Suppressor macrophage treated with lipopolysaccharide for 1 hour (primary cell): Measurements from ENCODE around the gene CABP4.
"Not testable (repeated sequence)": the region's sequence is repeated elsewhere in the genome, so short reads cannot be mapped to it uniquely, and the experiment has no call there.

Experiments
- DNase-seq, 3 donors: peaks; one replicate each; pipeline ENCODE4 v3.0.0-alpha.2; 2020 to 2022

CABP4 gene

DNA sequence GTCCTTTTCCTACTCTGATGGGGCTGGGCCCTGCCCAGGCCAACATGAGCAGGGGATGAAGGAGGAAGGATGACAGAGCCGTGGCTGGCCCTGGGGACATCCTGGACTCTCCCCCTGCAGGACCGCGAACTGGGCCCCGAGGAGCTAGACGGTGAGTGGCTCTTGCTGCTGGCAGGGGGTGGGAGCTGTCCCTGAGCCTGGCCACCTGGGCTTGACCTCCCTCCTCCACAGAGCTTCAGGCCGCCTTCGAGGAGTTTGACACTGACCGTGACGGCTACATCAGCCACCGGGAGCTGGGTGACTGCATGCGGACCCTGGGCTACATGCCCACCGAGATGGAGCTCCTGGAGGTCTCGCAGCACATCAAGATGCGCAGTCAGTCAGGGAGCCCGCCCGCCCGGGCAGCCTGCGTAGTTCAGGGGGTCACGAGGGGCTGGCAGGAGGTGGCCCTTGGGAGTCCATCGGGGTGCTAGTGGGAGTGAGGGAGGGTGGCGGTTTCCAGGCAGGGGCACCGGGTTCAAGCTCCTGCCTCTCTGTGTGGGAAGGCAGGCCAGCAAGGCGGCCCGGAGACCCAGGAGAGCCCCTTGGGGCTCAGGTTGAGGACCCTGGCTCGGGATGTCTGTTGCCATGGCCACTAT is 1.0 kb downstream of the CABP4 start:
- DNase-seq, result no peak

DNA sequence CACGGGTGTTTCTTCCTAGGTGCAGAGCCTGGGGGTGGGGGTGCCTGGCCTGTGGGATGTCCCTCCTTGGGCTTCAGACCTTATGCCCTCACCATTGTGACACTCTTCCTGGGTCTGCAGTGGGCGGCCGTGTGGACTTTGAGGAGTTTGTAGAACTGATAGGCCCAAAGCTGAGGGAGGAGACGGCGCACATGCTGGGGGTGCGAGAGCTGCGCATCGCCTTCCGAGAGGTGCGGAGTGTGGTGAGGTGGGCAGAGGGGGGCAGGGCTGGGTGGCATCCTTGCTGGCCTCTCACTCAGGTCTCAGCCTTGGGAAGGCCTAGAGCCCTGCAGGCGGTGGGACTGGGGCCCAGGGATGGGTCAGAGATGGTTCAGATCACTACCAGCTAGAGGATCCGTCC is 2.3 kb downstream of the CABP4 start:
- DNase-seq, result no peak

DNA sequence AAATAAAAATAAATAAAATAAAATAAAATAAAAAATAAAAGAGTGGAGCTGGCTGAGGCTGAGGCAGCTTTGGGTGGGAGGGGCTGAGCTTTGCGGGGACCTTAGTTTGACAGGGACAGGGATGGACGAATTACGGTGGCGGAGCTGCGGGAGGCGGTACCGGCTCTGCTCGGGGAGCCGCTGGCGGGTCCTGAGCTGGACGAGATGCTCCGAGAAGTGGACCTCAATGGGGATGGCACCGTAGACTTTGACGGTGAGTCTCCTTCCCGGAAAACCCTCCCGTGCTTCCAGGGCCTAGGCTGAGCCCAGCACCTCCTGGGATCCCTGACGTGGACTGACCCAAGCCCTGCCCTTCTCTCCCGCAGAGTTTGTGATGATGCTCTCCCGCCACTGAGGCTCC is 3.1 kb downstream of the CABP4 start:
- no peak for DNase-seq

DNA sequence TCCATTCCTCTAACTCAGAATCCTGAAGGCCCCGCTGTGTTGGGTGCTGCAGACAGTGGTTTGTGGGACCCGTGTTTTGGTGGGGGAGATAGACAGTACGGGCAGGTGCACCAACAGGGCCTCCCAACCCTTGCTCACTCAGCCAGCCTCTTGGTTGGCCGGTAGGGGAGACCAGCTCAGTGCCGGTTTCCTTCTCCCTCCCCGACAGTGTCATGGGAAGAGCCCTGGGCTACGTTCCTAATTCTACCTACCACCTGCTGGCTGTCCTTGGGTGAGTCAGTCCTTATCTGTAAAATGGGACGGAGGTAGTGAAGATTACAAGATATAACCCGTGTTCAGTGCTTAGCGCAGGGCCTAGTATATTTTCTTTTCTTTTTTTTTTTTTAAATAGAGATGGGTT is 8.0 kb downstream of the CABP4 start:
- no peak for DNase-seq

DNA sequence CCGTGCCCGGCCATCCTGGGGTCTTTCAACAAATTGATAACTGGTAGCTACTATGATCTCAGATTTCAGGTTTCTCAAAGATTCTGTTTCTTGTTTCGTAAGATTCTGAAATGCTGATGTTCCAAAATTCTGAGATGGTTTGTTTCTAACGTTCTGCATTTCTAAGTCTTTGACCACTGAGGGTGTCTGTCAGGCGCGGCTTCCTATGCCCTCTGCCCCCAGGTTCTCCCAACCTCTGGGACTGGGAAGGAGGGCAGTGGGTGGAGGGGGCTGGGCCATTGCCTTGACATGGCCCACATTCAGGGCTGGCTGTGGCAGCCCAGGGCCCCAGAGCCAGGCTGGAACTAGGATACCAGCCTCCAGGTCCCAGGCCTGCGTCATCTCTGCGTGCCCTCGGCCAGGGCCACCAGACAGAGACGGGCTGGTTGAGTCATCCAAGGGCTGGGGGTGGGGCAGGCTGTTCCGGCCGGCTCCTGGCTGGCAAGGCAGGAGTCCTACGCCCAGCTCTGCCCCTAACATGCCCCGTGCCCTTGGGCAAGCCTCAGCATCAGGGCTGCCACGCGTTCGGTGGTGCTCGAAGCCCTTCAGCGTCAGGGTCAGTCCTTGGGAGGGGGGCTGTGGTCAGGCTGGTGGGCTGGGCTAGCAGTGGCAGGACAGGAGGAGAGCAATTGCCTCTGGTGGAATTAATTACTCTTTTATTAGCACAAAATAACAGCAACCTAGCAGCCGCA is 8.7 kb downstream of the CABP4 start:
- DNase-seq, result peak; percentile 90 to 95 (median 92)

DNA sequence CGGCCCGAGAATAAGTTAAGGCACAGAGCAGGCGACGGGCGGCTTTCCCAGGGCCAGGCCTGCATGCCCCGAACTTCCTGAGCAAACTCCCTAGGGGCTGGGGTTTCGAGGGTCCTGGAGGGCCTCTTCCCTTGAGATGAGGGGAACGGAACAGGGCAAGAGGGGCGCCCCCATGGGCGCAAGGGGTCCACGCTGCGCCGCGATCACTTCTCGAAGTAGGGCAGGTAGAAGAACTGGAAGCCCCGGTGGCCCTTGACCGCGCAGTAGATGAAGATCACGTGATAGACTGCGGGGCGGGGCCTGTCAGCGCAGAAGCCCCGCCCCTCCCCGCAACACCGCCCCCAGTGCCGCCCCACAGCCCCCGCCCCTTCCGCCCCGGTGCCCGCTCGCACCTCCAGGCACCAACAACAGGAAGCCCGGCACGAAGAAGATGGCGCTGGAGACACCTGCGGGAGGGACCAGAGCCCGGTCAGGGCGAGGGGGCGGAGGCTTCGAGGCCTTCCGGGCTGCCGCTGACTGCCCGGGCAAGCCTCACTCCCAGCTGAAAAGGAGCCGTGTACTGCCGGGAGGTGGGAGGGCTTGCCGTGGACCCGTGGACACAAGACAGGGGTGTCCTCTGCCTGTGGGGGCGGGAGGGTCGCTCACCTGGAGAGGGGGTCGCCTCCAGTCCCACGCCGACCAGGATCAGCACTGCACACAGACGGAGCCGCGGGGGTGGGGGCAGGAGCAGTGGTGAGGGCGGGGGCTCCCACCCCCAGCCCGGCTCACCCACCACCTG is 9.4 kb downstream of the CABP4 start:
- peak; percentile 80 to 94 (median 86) for DNase-seq

DNA sequence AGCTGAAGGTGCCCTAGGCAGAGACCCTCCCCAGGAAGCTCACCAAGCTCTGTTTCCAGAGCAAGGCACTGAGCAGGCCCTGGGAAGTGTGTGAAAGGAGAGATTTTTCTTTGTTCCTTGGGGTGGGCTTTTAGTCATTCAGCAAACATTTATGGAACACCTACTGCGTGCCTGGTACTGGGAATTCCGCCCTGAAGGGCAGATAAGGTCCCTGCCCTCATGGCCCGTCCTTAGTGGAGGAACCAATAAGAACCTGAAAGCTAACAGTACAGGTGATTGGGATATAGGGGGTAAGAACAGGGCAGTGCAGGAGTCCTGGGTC is 10.0 kb downstream of the CABP4 start:
- no peak for DNase-seq

DNA sequence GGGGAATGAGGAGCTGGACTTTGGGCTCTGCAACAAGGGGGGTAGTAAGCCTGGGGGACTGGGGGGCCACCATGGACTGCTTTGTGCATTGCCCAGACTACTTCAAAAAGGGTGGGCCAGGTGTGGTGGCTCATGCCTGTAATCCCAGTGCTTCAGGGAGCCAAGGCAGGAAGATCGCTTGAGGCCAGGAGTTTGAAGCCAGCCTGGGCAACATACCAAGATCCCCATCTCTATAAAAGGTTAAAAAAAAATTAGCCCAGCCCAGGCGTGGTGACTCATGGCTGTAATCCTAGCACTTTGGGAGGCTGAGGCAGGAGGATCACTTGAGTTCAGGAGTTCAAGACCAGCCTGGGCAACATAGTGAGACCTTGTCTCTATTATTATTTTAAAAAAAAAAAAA is 10.4 kb downstream of the CABP4 start:
- not testable (repeated sequence) for DNase-seq

DNA sequence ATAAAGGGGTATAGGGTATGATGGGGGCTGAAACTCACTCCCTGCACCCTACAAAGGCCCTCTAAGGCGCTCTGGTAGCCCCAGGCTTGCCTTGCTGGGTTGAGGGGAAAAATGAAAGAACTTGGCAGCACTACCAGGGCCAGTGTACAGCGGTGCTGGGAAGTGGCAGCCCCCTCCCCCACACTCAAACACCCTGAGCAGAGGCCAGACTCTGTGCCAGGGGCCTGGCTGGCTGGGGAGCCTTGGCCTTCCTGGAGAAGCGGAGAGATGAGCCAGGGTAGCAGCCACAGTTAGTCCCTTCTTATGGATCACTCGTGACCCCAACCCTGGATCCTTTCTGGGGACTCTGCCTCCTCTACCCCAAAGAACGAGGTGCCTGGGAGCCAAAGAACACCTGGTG is 11.2 kb downstream of the CABP4 start:
- no peak for DNase-seq

DNA sequence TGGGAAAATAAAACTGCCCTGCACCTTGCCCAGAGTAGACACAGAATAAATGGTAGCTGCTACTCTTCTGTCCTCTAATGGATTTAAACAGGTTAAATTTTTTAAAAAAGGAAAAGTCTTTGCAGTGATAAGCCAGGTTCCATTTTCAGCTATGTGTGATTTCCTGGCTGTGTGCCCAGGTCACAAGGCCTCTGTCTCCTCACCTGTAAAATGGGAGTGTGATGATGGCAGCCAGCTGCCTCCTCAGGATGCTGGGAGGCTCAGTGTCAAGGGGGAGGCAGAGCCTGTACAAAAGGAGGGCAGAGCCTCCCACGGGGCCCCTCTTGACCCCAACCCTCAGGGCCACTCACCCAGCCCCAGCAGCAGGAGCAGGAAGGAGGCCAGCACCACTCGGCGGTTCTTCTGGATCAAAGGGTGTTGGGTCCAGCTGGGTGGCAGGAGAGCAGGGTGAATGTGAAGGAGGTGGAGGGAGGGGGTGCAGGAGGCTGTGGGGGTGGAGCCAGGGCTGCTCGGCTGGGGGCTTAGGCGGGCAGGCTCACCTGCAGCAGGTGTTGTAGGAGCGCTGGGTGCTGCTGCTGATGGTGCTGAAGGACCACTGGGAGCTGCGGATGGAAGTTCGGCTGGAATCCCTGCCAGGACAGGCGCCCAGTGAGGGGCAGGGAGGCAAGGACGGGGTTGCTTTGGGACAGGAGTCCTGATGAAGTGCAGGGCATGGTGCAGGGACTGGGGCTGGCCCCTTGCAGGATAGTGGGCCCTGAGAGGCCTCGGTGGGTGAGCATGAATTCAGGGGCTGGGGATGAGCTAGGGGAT is 12.0 kb downstream of the CABP4 start:
- no peak for DNase-seq

DNA sequence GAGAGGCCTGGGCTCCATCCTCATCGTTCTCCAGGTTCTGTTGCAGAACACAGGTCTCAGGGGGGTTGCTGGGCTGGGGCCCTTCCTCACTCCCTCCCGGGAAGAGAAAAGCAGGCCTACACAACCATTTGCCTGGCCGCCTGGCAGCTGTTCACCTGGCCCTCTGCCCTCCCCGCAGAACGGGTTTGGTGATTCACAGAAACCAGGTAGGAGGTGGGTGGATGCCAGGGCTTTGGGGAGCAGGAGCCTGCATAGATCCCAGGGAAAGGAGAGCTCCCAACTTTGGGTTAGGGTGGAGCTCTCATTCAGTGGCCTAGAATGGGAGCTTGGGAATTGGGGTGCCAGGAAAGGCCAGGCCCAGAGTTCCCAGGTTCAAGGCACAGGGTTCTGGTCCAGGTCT is 12.9 kb downstream of the CABP4 start:
- DNase-seq, result no peak

DNA sequence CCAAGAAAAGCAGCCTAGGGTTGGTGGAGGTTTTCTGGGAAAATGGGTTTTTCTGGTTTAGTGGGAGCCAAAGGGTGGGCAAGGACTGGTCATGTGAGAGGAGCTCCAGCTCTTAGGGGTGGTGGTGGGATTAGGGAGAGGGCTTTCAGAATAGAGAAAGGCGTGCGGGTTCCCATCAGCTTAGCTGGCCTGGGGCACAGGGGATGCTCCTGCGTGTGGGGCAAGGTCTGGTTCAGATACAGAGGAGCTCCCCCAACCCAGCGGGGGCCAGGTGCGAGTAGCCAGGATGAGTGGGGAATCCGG is 13.3 kb downstream of the CABP4 start:
- no peak for DNase-seq

DNA sequence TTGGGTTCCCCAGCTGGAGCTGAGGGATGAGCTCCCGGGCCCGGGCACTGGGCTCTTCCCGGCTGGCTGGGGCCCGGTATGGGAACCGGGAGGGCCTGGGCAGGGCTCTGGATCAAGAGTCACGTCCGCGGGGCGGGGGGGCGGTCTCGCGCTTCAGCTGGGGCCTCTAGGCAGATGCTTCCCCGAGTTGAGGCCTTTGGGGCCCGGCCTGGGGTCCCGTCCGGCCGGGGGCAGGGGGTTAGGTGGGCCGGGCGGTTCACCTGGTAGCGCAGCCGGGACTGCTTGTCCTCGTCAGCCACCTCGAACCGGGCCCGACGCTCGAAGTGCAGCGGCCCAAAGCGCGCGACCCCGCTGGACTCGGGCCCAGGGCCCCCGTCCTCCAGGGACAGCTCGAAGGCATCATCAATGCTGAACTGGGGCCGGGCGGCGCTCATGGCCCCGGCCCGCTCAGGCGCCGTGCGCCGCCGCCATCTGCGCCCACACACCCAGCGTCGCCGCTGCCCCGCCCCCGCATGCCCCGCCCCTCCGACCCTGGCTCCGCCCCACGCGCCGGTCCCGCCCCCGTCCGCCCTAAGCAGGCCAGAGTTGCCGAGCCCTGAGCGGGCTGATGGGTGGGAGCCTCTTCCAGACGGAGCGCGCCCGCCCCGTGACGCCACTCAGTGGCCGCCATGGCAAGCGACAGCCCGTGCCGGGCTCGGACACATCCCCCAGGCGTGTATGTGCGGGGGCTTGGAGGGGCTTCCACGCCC is 13.8 kb downstream of the CABP4 start, which contains the start of gene TMEM134:
TSS of gene TMEM134 (minus strand) at position 493 of the 749 bp plus-strand sequence. CDS start at position 434, 59 bp downstream.
- peak; percentile 96 to 98 (median 97) for DNase-seq

DNA sequence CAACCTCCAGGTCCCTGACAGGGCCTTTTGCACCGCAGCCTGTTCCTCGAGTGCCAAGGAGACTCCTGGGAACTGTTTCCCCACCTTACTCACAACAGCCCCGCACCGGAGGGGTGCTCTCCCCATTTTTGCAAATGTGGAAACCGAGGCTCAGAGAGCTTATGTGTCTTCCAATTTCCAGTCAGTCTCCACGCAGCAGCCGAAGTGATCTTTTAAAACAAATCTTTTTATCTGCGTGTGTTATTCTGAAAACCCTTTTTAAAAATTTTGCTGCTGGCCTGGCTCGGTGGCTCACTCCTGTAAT is 14.3 kb downstream of the CABP4 start:
- DNase-seq, result no peak

DNA sequence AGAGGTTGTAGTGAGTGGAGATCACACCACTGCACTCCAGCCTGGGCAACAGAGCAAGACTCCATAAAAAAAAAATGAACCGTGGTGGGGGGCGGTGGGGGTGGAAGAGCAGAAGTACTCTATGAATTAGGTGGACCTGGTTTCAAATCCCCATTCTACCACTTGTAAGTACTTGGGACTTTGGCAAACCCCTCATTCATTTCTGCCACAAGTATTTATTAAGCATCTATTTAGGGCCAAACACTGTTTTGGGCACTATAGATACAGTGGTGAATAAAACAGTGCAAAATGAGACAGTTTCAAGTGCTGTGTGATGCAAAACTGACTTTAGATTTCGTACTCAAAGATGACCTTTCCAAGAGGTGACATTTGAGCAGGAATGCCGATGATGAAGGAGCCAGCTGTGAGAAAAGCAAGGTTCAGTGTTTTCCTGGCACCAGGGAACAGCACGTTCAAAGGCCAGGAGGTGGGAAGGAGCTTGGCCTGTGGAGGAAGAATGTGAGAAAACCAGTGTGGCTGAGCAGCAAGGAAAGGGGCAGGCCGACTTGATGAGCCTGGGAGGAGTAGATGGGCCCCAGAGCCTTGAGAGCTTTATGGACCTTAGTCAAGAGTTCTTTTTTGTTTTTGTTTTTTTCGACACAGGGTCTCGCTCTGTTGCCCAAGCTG is 15.3 kb downstream of the CABP4 start:
- DNase-seq, result no peak

DNA sequence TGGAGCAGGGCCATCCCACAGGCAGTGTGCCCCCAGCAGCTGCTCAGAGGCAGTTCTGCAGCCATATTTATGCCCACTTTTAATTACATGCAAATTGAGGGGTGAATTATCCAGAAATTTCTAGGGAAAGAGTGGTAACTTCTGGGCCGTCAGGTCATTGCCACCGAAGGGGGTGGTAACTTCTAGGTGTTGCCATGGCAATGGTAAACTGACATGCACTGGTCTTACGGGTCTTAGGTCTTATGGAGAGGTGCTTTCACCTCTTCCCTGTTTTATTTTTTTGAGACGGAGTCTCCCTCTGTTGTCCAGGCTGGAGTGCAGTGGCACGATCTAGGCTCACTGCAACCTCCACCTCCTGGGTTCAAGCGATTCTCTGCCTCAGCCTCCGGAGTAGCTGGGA is 17.7 kb downstream of the CABP4 start:
- DNase-seq, result no peak

DNA sequence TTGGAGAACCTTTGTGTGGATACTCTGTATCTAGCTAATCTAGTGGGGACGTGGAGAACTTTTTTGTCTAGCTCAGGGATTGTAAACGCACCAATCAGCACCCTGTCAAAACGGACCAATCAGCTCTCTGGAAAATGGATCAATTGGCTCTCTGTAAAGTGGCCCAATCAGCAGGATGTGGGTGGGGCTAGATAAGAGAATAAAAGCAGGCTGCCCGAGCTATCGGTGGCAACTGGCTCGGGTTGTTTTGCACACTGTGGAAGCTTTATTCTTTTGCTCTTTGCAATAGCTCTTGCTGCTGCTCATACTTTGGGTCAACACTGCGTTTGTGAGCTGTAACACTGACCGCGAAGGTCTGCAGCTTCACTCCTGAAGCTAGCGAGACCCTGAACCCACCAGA is 21.5 kb downstream of the CABP4 start:
- DNase-seq, result not testable (repeated sequence)

DNA sequence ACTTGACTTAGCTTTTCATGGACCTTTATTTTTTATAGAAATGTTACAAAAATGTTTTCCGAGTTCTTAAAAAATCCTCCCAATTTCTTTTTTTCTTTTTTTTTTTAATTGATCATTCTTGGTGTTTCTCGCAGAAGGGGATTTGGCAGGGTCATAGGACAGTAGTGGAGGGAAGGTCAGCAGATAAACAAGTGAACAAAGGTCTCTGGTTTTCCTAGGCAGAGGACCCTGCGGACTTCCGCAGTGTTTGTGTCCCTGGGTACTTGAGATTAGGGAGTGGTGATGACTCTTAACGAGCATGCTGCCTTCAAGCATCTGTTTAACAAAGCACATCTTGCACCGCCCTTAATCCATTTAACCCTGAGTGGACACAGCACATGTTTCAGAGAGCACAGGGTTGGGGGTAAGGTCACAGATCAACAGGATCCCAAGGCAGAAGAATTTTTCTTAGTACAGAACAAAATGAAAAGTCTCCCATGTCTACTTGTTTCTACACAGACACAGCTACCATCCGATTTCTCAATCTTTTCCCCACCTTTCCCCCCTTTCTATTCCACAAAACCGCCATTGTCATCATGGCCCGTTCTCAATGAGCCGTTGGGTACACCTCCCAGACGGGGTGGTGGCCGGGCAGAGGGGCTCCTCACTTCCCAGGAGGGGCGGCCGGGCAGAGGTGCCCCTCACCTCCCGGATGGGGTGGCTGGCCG is 22.3 kb downstream of the CABP4 start:
- not testable (repeated sequence) for DNase-seq

DNA sequence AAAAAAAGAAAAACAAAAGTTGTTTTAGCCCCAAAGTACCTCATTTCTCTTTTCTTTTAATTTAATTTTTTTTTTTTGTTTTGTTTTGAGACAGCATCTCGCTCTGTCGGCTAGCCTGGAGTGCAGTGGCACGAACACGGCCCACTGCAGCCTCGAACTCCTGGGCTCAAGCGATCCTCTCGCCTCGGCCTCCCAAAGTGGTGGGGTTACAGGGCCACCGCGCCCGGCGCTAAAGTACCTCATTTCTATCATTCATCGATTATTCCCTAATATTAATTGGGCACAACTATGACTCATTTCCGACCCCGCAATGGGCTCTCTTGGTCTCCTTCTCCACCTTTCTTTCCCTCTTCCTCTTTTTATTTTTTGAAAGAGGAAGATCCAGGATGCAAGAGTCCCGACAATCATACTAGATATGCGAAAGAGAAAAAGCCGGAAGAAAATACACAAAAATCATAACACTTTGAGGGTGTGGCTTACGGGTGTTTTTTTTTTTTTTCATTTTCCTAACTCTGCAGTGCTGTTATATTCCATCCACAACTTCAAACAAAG is 27.2 kb downstream of the CABP4 start:
- peak; percentile 49 to 76 (median 68) for DNase-seq

DNA sequence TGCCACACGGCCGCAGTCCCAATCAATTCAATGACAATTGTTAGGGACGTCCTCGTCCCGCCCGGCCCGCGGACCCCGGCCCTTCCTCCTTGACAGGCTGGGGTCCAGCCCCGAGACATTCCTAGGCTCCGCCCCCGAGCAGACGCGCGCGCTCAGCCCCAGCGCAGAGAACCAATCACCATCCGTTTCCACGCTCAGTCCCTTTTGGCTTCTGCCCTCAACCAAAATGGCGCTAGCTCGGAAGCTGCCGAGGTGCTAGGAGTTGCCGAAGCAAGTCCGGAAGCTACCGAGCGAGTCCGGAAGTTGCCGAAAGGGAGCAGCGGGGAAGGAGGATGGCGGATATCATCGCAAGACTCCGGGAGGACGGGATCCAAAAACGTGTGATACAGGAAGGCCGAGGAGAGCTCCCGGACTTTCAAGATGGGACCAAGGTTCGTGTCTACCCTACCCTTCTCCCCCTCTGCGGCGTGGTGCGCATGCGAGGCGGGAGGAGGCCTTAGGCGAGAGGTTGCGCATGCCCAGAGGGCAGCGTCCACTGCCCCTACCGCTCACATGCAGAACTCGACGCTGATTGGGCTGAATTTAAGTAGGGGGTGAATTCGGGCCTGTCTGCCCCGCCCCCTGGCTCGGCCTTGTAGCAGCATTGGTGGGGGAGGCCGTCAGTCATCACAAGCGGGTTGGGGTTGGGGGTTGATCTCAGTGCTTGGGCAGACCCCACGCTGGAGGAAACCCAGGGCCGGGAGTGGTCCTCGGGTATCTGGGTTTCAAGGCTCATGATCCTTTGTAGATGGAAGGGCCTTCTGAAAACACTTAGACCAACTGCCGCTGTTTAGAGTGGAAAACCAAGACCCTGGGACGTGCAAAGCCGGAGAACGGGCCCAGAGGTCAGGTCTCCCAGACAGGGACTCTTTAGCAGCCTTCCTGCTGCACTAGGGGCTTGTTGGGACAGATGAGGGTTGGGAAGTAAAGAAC is 28.0 kb downstream of the CABP4 start, which contains the start of gene AIP:
TSS of gene AIP (plus strand) at position 200 of the 972 bp plus-strand sequence. CDS start at position 333, 133 bp downstream.
- DNase-seq, result peak; percentile 97 to 99 (median 99)
